ENCODE data around the gene KLHL29.

DNA sequence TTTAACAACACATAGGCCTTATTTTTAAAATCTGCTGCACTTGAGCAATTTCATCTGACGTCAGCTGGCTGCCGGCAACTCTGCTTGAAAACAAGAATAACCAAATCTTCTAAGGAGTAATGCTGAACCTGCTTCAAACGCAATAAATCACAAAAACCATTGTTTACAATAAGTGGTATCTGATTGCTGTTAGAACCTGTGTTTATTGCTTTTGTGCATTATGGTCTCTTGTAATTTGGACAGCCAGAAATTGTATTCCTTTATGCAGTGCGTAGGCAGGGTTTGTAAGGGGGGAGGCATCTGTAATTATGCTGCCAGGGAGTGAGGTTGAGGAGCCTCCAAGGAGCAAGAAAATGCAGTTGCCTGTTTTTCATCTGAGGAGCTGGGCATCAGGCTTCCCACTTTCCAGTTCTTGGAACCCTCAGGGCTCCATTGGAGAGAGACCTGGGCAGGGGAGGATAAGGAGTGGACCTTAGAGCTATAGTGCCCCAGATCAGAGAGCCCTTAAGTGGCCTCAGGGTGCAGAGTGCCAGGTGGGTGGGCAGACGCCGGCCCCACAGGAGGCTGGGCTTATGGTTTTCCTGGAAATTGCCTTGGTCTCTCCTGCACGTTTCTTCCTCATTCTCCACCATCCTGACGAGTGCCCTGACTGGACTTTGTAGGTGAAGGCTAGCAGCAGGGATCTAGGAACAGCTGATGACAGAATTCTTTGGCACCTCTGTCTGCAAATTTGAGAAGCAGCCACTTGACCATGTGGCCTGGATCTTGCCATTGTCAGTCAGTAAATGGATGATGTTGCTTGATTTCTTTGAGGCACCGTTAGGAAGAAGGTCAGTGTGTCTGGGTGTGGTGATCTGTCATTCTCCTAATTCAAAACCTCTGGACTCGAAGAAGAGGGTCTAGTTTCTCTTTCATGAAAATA lies 129.2 kb downstream of the KLHL29 start:
- TF ChIP-seq, protein P1, sequence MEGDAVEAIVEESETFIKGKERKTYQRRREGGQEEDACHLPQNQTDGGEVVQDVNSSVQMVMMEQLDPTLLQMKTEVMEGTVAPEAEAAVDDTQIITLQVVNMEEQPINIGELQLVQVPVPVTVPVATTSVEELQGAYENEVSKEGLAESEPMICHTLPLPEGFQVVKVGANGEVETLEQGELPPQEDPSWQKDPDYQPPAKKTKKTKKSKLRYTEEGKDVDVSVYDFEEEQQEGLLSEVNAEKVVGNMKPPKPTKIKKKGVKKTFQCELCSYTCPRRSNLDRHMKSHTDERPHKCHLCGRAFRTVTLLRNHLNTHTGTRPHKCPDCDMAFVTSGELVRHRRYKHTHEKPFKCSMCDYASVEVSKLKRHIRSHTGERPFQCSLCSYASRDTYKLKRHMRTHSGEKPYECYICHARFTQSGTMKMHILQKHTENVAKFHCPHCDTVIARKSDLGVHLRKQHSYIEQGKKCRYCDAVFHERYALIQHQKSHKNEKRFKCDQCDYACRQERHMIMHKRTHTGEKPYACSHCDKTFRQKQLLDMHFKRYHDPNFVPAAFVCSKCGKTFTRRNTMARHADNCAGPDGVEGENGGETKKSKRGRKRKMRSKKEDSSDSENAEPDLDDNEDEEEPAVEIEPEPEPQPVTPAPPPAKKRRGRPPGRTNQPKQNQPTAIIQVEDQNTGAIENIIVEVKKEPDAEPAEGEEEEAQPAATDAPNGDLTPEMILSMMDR (IDR thresholded peaks at IDR 0.05; ENCODE audit: insufficient read depth, low read length) = no peak
- TF ChIP-seq SPI1 (IDR thresholded peaks at IDR 0.05; ENCODE audit: borderline replicate concordance, low read depth) (no peak), POLR2AphosphoS5 (IDR thresholded peaks at IDR 0.05; ENCODE audit: low read depth) (no peak)
- TF ChIP-seq, protein P2, sequence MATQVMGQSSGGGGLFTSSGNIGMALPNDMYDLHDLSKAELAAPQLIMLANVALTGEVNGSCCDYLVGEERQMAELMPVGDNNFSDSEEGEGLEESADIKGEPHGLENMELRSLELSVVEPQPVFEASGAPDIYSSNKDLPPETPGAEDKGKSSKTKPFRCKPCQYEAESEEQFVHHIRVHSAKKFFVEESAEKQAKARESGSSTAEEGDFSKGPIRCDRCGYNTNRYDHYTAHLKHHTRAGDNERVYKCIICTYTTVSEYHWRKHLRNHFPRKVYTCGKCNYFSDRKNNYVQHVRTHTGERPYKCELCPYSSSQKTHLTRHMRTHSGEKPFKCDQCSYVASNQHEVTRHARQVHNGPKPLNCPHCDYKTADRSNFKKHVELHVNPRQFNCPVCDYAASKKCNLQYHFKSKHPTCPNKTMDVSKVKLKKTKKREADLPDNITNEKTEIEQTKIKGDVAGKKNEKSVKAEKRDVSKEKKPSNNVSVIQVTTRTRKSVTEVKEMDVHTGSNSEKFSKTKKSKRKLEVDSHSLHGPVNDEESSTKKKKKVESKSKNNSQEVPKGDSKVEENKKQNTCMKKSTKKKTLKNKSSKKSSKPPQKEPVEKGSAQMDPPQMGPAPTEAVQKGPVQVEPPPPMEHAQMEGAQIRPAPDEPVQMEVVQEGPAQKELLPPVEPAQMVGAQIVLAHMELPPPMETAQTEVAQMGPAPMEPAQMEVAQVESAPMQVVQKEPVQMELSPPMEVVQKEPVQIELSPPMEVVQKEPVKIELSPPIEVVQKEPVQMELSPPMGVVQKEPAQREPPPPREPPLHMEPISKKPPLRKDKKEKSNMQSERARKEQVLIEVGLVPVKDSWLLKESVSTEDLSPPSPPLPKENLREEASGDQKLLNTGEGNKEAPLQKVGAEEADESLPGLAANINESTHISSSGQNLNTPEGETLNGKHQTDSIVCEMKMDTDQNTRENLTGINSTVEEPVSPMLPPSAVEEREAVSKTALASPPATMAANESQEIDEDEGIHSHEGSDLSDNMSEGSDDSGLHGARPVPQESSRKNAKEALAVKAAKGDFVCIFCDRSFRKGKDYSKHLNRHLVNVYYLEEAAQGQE (IDR thresholded peaks at IDR 0.05; ENCODE audit: insufficient replicate concordance, low read depth) = no peak

Data from HL-60 (cell line).